ENCODE results near the gene PPWD1. TPM values are rescaled to one million over a fixed set of nuclear protein-coding genes. Genes with fewer than 3 reads are reported as not detected.
A peak's percentile ranks its signal among the peaks of the same experiment; 100 is the strongest.
"Not testable (repeated sequence)": the region's sequence is repeated elsewhere in the genome, so short reads cannot be mapped to it uniquely, and the experiment has no call there.

Gene PPWD1
- total RNA-seq, 1 donor from 2014 or later = 55.5 TPM

DNA sequence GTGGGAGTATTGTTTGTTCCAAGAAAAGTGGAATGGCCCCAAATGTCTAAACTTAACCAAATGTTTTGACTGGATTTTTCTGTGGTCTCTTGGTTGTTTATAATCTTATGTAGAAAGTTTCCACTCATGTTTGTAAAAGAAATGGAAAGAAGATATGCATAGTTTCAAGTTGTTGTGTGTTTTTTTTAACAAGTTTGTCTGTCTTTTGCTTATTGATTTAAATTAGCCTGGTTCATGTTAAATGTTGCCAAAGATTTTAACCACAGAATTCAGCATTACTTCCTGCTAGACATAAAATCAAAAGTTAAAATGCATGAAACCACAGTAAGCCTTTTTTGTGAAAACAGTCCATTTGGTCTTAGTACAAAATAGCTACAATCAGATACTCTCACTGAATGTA, 14.0 kb downstream of the PPWD1 start:
- H3K4me3 Mint-ChIP-seq (ENCODE audit: low read depth) = no peak overlapping the region
- no peak overlapping the region for H3K27ac Mint-ChIP-seq
- DNase-seq (ENCODE audit: low spot score, unreplicated experiment) = no peak
- TF ChIP-seq, protein P1, sequence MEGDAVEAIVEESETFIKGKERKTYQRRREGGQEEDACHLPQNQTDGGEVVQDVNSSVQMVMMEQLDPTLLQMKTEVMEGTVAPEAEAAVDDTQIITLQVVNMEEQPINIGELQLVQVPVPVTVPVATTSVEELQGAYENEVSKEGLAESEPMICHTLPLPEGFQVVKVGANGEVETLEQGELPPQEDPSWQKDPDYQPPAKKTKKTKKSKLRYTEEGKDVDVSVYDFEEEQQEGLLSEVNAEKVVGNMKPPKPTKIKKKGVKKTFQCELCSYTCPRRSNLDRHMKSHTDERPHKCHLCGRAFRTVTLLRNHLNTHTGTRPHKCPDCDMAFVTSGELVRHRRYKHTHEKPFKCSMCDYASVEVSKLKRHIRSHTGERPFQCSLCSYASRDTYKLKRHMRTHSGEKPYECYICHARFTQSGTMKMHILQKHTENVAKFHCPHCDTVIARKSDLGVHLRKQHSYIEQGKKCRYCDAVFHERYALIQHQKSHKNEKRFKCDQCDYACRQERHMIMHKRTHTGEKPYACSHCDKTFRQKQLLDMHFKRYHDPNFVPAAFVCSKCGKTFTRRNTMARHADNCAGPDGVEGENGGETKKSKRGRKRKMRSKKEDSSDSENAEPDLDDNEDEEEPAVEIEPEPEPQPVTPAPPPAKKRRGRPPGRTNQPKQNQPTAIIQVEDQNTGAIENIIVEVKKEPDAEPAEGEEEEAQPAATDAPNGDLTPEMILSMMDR (IDR thresholded peaks at IDR 0.05; ENCODE audit: unreplicated experiment) = no peak
- H3K9me3 Mint-ChIP-seq (ENCODE audit: low read depth) = no peaks in the 10 kb centered on the region
- H3K27me3 Mint-ChIP-seq = no peaks in the 10 kb centered on the region
- H3K36me3 Mint-ChIP-seq (ENCODE audit: insufficient read depth) = peaks cover 19% of the 10 kb centered on the region
- H3K4me1 Mint-ChIP-seq (ENCODE audit: low read depth) = no peaks in the 10 kb centered on the region

DNA sequence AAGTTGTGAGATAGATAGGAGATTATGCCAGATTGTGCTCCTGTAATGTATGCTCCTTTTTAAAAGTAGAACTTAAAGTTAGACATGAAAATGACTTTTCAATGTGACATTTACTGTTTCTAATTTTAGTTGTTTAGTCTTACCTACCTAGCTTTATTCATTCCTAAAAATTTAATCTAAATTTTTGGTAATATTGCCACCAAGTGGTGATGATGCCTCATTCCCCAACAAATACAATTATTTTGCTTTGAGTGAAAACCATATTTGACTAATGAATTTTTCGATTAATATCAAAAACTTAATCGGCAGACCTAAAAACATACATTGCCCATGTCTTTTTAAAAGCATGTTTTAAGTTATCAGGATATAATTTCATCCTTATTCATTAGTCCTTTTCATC, 25.6 kb downstream of the PPWD1 start:
- H3K9me3 Mint-ChIP-seq (ENCODE audit: low read depth) = no peaks in the 10 kb centered on the region

DNA sequence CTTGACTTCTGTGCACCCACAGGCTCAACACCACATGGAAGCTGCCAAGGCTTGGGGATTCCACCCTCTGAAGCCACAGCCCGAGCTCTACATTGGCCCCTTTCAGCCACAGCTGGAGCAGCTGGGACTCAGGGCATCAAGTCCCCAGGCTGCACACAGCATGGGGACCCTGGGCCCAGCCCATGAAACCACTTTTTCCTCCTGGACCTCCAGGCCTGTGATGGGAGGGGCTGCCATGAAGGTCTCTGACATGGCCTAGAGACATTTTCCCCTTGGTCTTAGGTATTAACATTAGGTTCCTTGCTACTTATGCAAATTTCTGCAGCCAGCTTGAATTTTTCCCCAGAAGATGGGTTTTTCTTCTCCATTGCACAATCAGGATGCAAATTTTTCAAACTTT, 38.7 kb downstream of the PPWD1 start:
- not testable (repeated sequence) for H3K4me1 Mint-ChIP-seq (ENCODE audit: low read depth); H3K27me3 Mint-ChIP-seq; H3K4me3 Mint-ChIP-seq (ENCODE audit: low read depth); DNase-seq (ENCODE audit: low spot score, unreplicated experiment); H3K27ac Mint-ChIP-seq
- Mint-ChIP-seq H3K9me3 (ENCODE audit: low read depth) (peaks cover 20% of the 10 kb centered on the region), H3K36me3 (ENCODE audit: insufficient read depth) (peaks cover 61% of the 10 kb centered on the region)

More for the DNA sequence above, 25.6 kb downstream of the PPWD1 start:
- Mint-ChIP-seq H3K4me3 (ENCODE audit: low read depth) (no peak overlapping the region), H3K27ac (no peak overlapping the region), H3K27me3 (no peaks in the 10 kb centered on the region), H3K36me3 (ENCODE audit: insufficient read depth) (peaks cover 14% of the 10 kb centered on the region), H3K4me1 (ENCODE audit: low read depth) (no peaks in the 10 kb centered on the region)
- TF ChIP-seq, protein P1 (IDR thresholded peaks at IDR 0.05; ENCODE audit: unreplicated experiment) = no peak
- DNase-seq (ENCODE audit: low spot score, unreplicated experiment) = no peak

DNA sequence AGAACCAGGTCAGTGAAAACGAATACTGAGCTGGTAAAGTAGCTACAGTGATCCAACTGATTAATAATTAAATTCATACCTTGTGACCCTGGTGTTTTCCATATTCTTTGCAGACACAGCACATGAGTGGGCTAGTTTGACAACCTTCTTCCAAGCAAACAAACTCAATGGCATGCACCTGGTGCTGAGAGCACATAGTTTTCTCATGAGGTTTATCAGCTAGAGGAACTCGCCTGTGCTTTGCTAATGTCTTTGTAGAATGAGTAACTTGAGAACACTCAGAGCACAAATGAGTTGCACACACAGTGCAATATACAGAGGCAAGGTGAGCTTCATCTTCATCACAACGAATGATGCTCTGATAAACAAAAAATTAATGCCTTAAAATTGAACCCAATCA, 48.4 kb downstream of the PPWD1 start:
- Mint-ChIP-seq H3K27ac (peak overlapping the region; percentile 95), H3K36me3 (ENCODE audit: insufficient read depth) (peaks cover 23% of the 10 kb centered on the region), H3K27me3 (no peaks in the 10 kb centered on the region), H3K9me3 (ENCODE audit: low read depth) (no peaks in the 10 kb centered on the region), H3K4me3 (ENCODE audit: low read depth) (peak overlapping the region; percentile 52), H3K4me1 (ENCODE audit: low read depth) (peaks cover 19% of the 10 kb centered on the region)
- no peak for DNase-seq (ENCODE audit: low spot score, unreplicated experiment)
- TF ChIP-seq, protein P1 (IDR thresholded peaks at IDR 0.05; ENCODE audit: unreplicated experiment) = no peak

DNA sequence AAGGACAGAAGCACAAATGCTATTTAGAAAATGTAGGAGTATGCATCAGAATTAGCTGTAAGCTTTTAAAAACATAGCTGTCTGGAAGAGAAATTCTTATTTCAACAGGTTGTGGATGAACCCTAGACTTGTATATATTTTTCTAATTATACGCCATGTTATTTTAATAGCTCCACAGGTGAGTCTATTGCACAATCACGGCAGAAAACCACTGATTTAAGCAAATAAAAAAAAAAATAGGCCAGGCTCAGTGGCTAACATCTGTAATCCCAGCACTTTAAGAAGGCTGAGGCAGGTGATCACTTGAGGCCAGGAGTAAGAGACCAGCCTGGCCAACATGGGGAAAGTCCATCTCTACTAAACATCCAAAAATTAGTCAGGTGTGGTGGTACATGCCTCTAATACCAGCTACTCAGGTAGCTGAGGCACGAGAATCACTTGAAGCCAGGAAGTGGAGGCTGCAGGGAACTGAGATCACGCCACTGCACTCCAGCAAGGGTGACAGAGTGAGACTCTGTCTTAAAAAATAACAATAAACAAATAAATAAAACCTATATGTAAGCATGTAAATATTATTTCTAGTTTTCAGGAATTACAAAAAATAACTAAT, 49.3 kb downstream of the PPWD1 start:
- peaks cover 21% of the 10 kb centered on the region for H3K36me3 Mint-ChIP-seq (ENCODE audit: insufficient read depth)

More for the DNA sequence above, 49.3 kb downstream of the PPWD1 start:
- peak overlapping the region; percentile 52 for H3K4me3 Mint-ChIP-seq (ENCODE audit: low read depth)
- no peak for DNase-seq (ENCODE audit: low spot score, unreplicated experiment)
- TF ChIP-seq, protein P1 (IDR thresholded peaks at IDR 0.05; ENCODE audit: unreplicated experiment) = no peak
- H3K4me1 Mint-ChIP-seq (ENCODE audit: low read depth) = peaks cover 19% of the 10 kb centered on the region
- H3K9me3 Mint-ChIP-seq (ENCODE audit: low read depth) = no peaks in the 10 kb centered on the region
- H3K27me3 Mint-ChIP-seq = no peaks in the 10 kb centered on the region
- peak overlapping the region; percentile 95 for H3K27ac Mint-ChIP-seq
